GM12874 (cell line): ENCODE results near the gene CAPN11.

Experiments
- CTCF ChIP-seq: IDR thresholded peaks from 2 replicates; pipeline ENCODE4 v1.5.1; 2011; ENCODE audit warnings: low read depth, mild to moderate bottlenecking, control low read depth, low read length, moderate library complexity; ENCODE audit not compliant: insufficient read depth

The CAPN11 gene

GRCh38 chr6:44188819-44189218 lies 30.2 kb downstream of the CAPN11 start:
- TF ChIP-seq CTCF, result no peak

- no peak for TF ChIP-seq CTCF
Observed at GRCh38 chr6:44189257-44189656, 30.6 kb downstream of the CAPN11 start.

GRCh38 chr6:44190715-44191114 lies 32.1 kb downstream of the CAPN11 start:
- TF ChIP-seq CTCF, result no peak

- TF ChIP-seq CTCF, result no peak
Observed at GRCh38 chr6:44192428-44193041, 33.9 kb downstream of the CAPN11 start.

GRCh38 chr6:44193307-44193910 lies 34.8 kb downstream of the CAPN11 start:
- TF ChIP-seq CTCF, result no peak

- TF ChIP-seq CTCF, result no peak
Observed at GRCh38 chr6:44194326-44194725, 35.7 kb downstream of the CAPN11 start.

- no peak for TF ChIP-seq CTCF
Observed at GRCh38 chr6:44198684-44199083, 40.1 kb downstream of the CAPN11 start.
